HepG2 (cell line): Measurements from ENCODE around the gene TBCEL. TPM values are rescaled to one million over a fixed set of nuclear protein-coding genes. Genes with fewer than 3 reads are reported as not detected.

Experiments
- ATAC-seq: fragments of 200-7000 bp; cut with Tn5 transposase; 3 replicates; pipeline ENCODE4 v1.9.1; 2020; ENCODE audit warnings: mild to moderate bottlenecking, moderate library complexity
- BruUV-seq: library from RNA; stranded (reverse); fragments of 400-500 nt; replicated peaks from 2 replicates; lab custom pipeline; 2021; lab: Mats Ljungman, UMichigan
- CTCF ChIA-PET: fragments of 300-600 bp; formaldehyde crosslinking; extraction: SDS; loops from one replicate; lab custom pipeline; 2021; ENCODE audit warnings: low total read pairs, inconsistent platforms, low intra/inter-chr PET ratio; lab: Yijun Ruan, JAX
- POLR2A ChIA-PET: fragments of 350-600 bp; sonication (Branson Sonifier 250); formaldehyde crosslinking; loops from one replicate; lab custom pipeline; 2020; ENCODE audit warnings: antibody characterized with exemption, inconsistent platforms; lab: Yijun Ruan, JAX
- DNase-seq: peaks from one replicate; pipeline ENCODE4 v3.0.0-alpha.2; 2015; ENCODE audit warnings: low spot score
- FAIRE-seq: peaks from 3 replicates; lab custom pipeline; 2011; peaks lifted over from hg19 to GRCh38; lab: Jason Lieb, UNC
- H2AFZ ChIP-seq: one replicate; pipeline ENCODE4 v1.6.1; 2011; ENCODE audit warnings: low read length, inconsistent platforms
- H3K27ac ChIP-seq: fragments of 300-600 bp; 3 replicates; pipeline ENCODE4 v1.8.0; 2011; ENCODE audit warnings: mixed run types, mild to moderate bottlenecking, mixed read lengths, low read length, inconsistent platforms; ENCODE audit not compliant: insufficient read depth; ENCODE audit errors: extremely low read length
- H3K27me3 ChIP-seq, 2 experiments: fragments of 200-600 bp in 1 of 2; 2 replicates in 1 of 2; 3 replicates in 1 of 2; pipeline versions ENCODE4 v1.6.0 to v1.8.0; 2011; ENCODE audit warnings: low read length in 2 of 2, mild to moderate bottlenecking in 2 of 2, moderate library complexity in 2 of 2, inconsistent platforms in 1 of 2; ENCODE audit not compliant: insufficient read depth in 2 of 2, control insufficient read depth in 1 of 2
- H3K36me3 ChIP-seq, 2 experiments: fragments of 200-600 bp in 1 of 2; replicated peaks in 1 of 2; 2 replicates in 1 of 2; 3 replicates in 1 of 2; pipeline versions ENCODE4 v1.5.1 to v1.8.0; 2011; ENCODE audit warnings: low read length in 2 of 2, inconsistent platforms in 1 of 2; ENCODE audit not compliant: insufficient read depth in 2 of 2, control insufficient read depth in 1 of 2
- H3K4me1 ChIP-seq: 2 replicates; pipeline ENCODE4 v1.5.1; 2012; ENCODE audit warnings: low read length, inconsistent platforms; ENCODE audit not compliant: insufficient read depth
- H3K4me2 ChIP-seq: 2 replicates; pipeline ENCODE4 v1.6.0; 2011; ENCODE audit warnings: low read depth, low read length, inconsistent platforms
- H3K4me3 ChIP-seq, 3 experiments: fragments of 200-600 bp in 1 of 3; sonication (generic), shearing (Covaris generic) in 1 of 3; replicated peaks in 1 of 3; 2 replicates each; pipeline ENCODE4 v1.5.1; 2011 to 2016; ENCODE audit warnings: low read length in 3 of 3, inconsistent platforms in 2 of 3, low read depth in 2 of 3, mild to moderate bottlenecking in 2 of 3, control low read depth in 1 of 3, mixed read lengths in 1 of 3; ENCODE audit not compliant: insufficient read depth in 1 of 3
- H3K79me2 ChIP-seq: one replicate; pipeline ENCODE4 v1.6.1; 2011; ENCODE audit warnings: low read length, inconsistent platforms; ENCODE audit not compliant: insufficient read depth
- H3K9ac ChIP-seq: 2 replicates; pipeline ENCODE4 v1.6.0; 2011; ENCODE audit warnings: mild to moderate bottlenecking, low read depth, low read length, inconsistent platforms; ENCODE audit not compliant: insufficient read depth
- H3K9me3 ChIP-seq: 2 replicates; pipeline ENCODE4 v1.5.1; 2012; ENCODE audit warnings: mild to moderate bottlenecking, low read length
- H4K20me1 ChIP-seq: 2 replicates; pipeline ENCODE4 v1.6.0; 2011; ENCODE audit warnings: inconsistent platforms, mild to moderate bottlenecking, low read length, moderate library complexity; ENCODE audit not compliant: insufficient read depth
- HMG20A ChIP-seq: IDR thresholded peaks from 2 replicates; pipeline ENCODE4 v1.6.1; 2016; ENCODE audit warnings: borderline replicate concordance
- HNRNPUL1 ChIP-seq: fragments of 200-400 bp; formaldehyde crosslinking; IDR thresholded peaks from 2 replicates; pipeline ENCODE4 v1.6.1; 2017; ENCODE audit warnings: low read depth, mild to moderate bottlenecking, low read length, moderate library complexity
- KDM1A ChIP-seq: IDR thresholded peaks from 2 replicates; pipeline ENCODE4 v1.6.1; 2016; ENCODE audit warnings: missing compliant biosample characterization
- KDM5A ChIP-seq: fragments of 200-600 bp; sonication (generic); IDR thresholded peaks from 2 replicates; pipeline ENCODE4 v1.7.0; 2018; ENCODE audit warnings: antibody characterized with exemption, mild to moderate bottlenecking, low read length, borderline replicate concordance
- KLF12 ChIP-seq: sonication (generic); formaldehyde crosslinking; IDR thresholded peaks from 2 replicates; pipeline ENCODE4 v1.4.0; 2020; ENCODE audit warnings: missing genetic modification reagents, borderline replicate concordance
- MEIS1 ChIP-seq: sonication (generic); formaldehyde crosslinking; IDR thresholded peaks from 2 replicates; pipeline ENCODE4 v1.9.0; 2021; ENCODE audit warnings: mild to moderate bottlenecking, missing genetic modification reagents, moderate library complexity, borderline replicate concordance
- MIER3 ChIP-seq: IDR thresholded peaks from 2 replicates; pipeline ENCODE4 v1.6.1; 2016; ENCODE audit warnings: missing compliant biosample characterization, borderline replicate concordance
- NONO ChIP-seq, 2 experiments: fragments of 450-650 bp in 1 of 2; sonication (generic) in 1 of 2; formaldehyde crosslinking in 1 of 2; IDR thresholded peaks in 1 of 2; conservative IDR thresholded peaks in 1 of 2; 2 replicates each; pipeline versions ENCODE4 v1.6.1 to v1.8.0; 2017 to 2022; ENCODE audit warnings: mild to moderate bottlenecking in 1 of 2, missing genetic modification reagents in 1 of 2, moderate library complexity in 1 of 2
- NR2F1 ChIP-seq, 2 experiments: fragments of 450-650 bp in 1 of 2; formaldehyde crosslinking in 1 of 2; IDR thresholded peaks; 2 replicates each; pipeline versions ENCODE4 v1.5.0 to v1.6.1; 2016 to 2020; ENCODE audit warnings: mild to moderate bottlenecking in 1 of 2, missing compliant biosample characterization in 1 of 2, missing genetic modification reagents in 1 of 2, moderate library complexity in 1 of 2
- NR2F2 ChIP-seq: IDR thresholded peaks from 2 replicates; pipeline ENCODE4 v1.6.1; 2012; ENCODE audit warnings: low read depth, inconsistent platforms, borderline replicate concordance
- PLRG1 ChIP-seq: fragments of 450-650 bp; conservative IDR thresholded peaks from 2 replicates; pipeline ENCODE4 v1.6.1; 2016
- RAD21 ChIP-seq: fragments of 450-650 bp; formaldehyde crosslinking; IDR thresholded peaks from 2 replicates; pipeline ENCODE4 v1.5.0; 2020; ENCODE audit warnings: mild to moderate bottlenecking
- ZNF335 ChIP-seq: sonication (generic); formaldehyde crosslinking; IDR thresholded peaks from 2 replicates; pipeline ENCODE4 v1.4.0; 2020; ENCODE audit warnings: missing genetic modification reagents
- ZNF660 ChIP-seq: sonication (generic); formaldehyde crosslinking; IDR thresholded peaks from 2 replicates; pipeline ENCODE4 v1.5.1; 2020; ENCODE audit warnings: mild to moderate bottlenecking, low read depth, missing genetic modification reagents, borderline replicate concordance
- WGBS: methylation state at CpG from one replicate; pipeline ENCODE4 v1.1.6; 2017; ENCODE audit warnings: low lambda C conversion rate; 5-methylcytosine and 5-hydroxymethylcytosine counted together
- in situ Hi-C: cut with HindIII; loops from 2 replicates; pipeline ENCODE4 v1.10.0; 2017; ENCODE audit warnings: low pct_unique_long_range_greater_than_20kb; ENCODE audit not compliant: extremely low pct_ligation_motif_present
- intact Hi-C: fragments of 100-400 bp; cut with micrococcal nuclease; formaldehyde crosslinking; loops from one replicate; pipeline ENCODE4 v1.10.0; 2022; ENCODE audit not compliant: unreplicated experiment
- polyA plus RNA-seq, 8 experiments: library from polyadenylated mRNA; depleted of rRNA in 3 of 8; stranded (reverse) in 7 of 8; unstranded in 1 of 8; fragments of >200 nt; fragmentation: Illumina TruSeq in 4 of 8; extraction: Trizol in 4 of 8; gene quantifications; 2 replicates each; pipeline versions ENCODE4 v1.2.1 to v1.2.3, GENCODE V29; 2011 to 2016; ENCODE audit warnings: low read depth in 4 of 8, missing spikeins in 1 of 8, mixed read lengths in 1 of 8; ENCODE audit not compliant: insufficient read depth in 1 of 8
- total RNA-seq, 5 experiments: library from RNA; depleted of rRNA; stranded (reverse); fragments of >200 nt; fragmentation: Illumina TruSeq; extraction: Trizol; gene quantifications; 2 replicates each; pipeline ENCODE4 v1.2.3, GENCODE V29; 2016; ENCODE audit warnings: low read depth in 1 of 5
- TF ChIP-seq, protein P1 (sequence below): sonication (generic); formaldehyde crosslinking; IDR thresholded peaks from 2 replicates; pipeline ENCODE4 v1.5.1; 2020; ENCODE audit warnings: missing genetic modification reagents, mild to moderate bottlenecking, borderline replicate concordance

Gene TBCEL
- total and polyA plus RNA-seq, 2 of the 13 experiments (the other 11 are each of a cell fraction or from before 2014, with no cell fraction given): 6.1 to 12.5 TPM

DNA sequence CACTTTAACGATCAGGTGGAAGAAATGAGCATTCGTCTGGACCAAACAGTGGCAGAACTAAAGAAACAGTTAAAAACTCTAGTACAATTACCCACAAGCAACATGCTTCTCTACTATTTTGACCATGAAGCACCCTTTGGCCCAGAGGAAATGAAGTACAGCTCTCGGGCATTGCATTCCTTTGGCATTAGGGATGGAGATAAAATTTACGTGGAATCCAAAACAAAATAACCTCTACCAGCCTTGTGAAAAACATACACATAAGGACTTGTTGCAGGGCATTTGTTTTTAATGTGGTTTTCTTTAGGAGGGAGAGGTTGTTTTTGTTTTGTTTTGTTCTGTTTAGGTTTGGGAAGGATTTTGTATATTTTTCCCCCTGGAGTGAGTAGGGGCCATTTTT, 63.0 kb downstream of the TBCEL start:
- Histone ChIP-seq H3K27me3 (no peaks in the 10 kb centered on the region), H2AFZ (no peak overlapping the region), H4K20me1 (no peaks in the 10 kb centered on the region), H3K79me2 (no peaks in the 10 kb centered on the region), H3K27ac (no peak overlapping the region), H3K9me3 (no peaks in the 10 kb centered on the region), H3K4me1 (peaks cover 6% of the 10 kb centered on the region), H3K4me3 (no peak overlapping the region), H3K9ac (no peak overlapping the region), H3K36me3 (0 out of 5 replicates have a peak, but pooled peaks cover 0 to 13% of the 10 kb centered on the region in 2 experiments), H3K4me2 (no peak overlapping the region)
- in situ Hi-C loops: no loop called here
- ChIA-PET POLR2A (no interaction called here), CTCF (no interaction called here)
- intact Hi-C loops: no loop called here
- BruUV-seq: no TSS peak
- TF ChIP-seq KDM1A (CRISPR knock-in tag) (no peak), KDM5A (no peak), HMG20A (CRISPR knock-in tag) (no peak), KLF12 (CRISPR knock-in tag) (no peak), HNRNPUL1 (no peak), MEIS1 (CRISPR knock-in tag) (no peak), ZNF660 (no peak), MIER3 (no peak), RAD21 (CRISPR knock-in tag) (no peak), NR2F2 (no peak), NR2F1 (CRISPR knock-in tag; IDR thresholded peaks at IDR 0.05) (no peak), ZNF335 (CRISPR knock-in tag) (no peak), NONO (IDR thresholded peaks at IDR 0.05) (no peak), NONO (CRISPR knock-in tag; conservative IDR thresholded peaks at IDR 0.05) (no peak), PLRG1 (no peak)
- TF ChIP-seq, protein P1, sequence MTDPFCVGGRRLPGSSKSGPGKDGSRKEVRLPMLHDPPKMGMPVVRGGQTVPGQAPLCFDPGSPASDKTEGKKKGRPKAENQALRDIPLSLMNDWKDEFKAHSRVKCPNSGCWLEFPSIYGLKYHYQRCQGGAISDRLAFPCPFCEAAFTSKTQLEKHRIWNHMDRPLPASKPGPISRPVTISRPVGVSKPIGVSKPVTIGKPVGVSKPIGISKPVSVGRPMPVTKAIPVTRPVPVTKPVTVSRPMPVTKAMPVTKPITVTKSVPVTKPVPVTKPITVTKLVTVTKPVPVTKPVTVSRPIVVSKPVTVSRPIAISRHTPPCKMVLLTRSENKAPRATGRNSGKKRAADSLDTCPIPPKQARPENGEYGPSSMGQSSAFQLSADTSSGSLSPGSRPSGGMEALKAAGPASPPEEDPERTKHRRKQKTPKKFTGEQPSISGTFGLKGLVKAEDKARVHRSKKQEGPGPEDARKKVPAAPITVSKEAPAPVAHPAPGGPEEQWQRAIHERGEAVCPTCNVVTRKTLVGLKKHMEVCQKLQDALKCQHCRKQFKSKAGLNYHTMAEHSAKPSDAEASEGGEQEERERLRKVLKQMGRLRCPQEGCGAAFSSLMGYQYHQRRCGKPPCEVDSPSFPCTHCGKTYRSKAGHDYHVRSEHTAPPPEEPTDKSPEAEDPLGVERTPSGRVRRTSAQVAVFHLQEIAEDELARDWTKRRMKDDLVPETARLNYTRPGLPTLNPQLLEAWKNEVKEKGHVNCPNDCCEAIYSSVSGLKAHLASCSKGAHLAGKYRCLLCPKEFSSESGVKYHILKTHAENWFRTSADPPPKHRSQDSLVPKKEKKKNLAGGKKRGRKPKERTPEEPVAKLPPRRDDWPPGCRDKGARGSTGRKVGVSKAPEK (CRISPR knock-in tag): no peak
- DNase-seq (no peak), FAIRE-seq (no peak), ATAC-seq (no peak)
- 100% methylated on average over 4 of the region's 4 CpGs for WGBS
